Activated gamma-delta T cell treated with anti-CD3 and anti-CD28 coated beads, Interleukin-2, amount 50 U/mL, for 16 hours (primary cell): ENCODE results near the gene SHMT2.

Experiments
- DNase-seq: peaks from one replicate; pipeline ENCODE4 v3.0.0-alpha.2; 2020; ENCODE audit warnings: low read depth

The SHMT2 gene

GRCh38 chr12:57240066-57240921 is 10.8 kb downstream of the SHMT2 start:
- DNase-seq: no peak

GRCh38 chr12:57240926-57241401 is 11.5 kb downstream of the SHMT2 start:
- DNase-seq: no peak

- DNase-seq: no peak
Observed at GRCh38 chr12:57241402-57242310, 12.1 kb downstream of the SHMT2 start.

GRCh38 chr12:57242329-57242690 is 12.8 kb downstream of the SHMT2 start:
- no peak for DNase-seq

- peak; percentile 59 for DNase-seq
Observed at GRCh38 chr12:57242691-57243454, 13.4 kb downstream of the SHMT2 start.

GRCh38 chr12:57243521-57244311 is 14.2 kb downstream of the SHMT2 start:
- peak; percentile 67 for DNase-seq

GRCh38 chr12:57244312-57244696 is 14.8 kb downstream of the SHMT2 start:
- no peak for DNase-seq

GRCh38 chr12:57247041-57247440 is 17.5 kb downstream of the SHMT2 start:
- no peak for DNase-seq

- DNase-seq: no peak
Observed at GRCh38 chr12:57248934-57249742, 19.6 kb downstream of the SHMT2 start.

GRCh38 chr12:57250541-57250940 is 21.0 kb downstream of the SHMT2 start:
- DNase-seq: no peak

GRCh38 chr12:57250956-57251355 is 21.4 kb downstream of the SHMT2 start, which contains the start of gene STAC3:
Gene STAC3, minus strand, starts transcription at chr12:57251187. Its CDS starts 1,551 bp downstream, at chr12:57249636.
- no peak for DNase-seq

GRCh38 chr12:57254506-57255280 is 25.2 kb downstream of the SHMT2 start:
- DNase-seq: no peak

- no peak for DNase-seq
Observed at GRCh38 chr12:57255916-57256315, 26.4 kb downstream of the SHMT2 start.

GRCh38 chr12:57258977-57259970 is 29.8 kb downstream of the SHMT2 start:
- DNase-seq: no peak

- DNase-seq: no peak
Observed at GRCh38 chr12:57260366-57260765, 30.9 kb downstream of the SHMT2 start.

GRCh38 chr12:57261428-57261865 is 31.9 kb downstream of the SHMT2 start:
- DNase-seq: no peak

GRCh38 chr12:57262126-57262822 is 32.8 kb downstream of the SHMT2 start:
- DNase-seq: no peak

- no peak for DNase-seq
Observed at GRCh38 chr12:57263096-57263495, 33.6 kb downstream of the SHMT2 start.
